KBM-7 (cell line): ENCODE results near the gene SH3GL3.

Source experiments
- DNase-seq: peaks from one replicate; pipeline ENCODE4 v3.0.0-alpha.2; 2015
- in situ Hi-C: fragments of 300-500 bp; cut with MboI; formaldehyde crosslinking; loops from 2 replicates; pipeline ENCODE4 v1.14.3; 2020; ENCODE audit warnings: low sequenced_read_pairs, low pct_unique_long_range_greater_than_20kb, mixed read lengths

The SH3GL3 gene

DNA sequence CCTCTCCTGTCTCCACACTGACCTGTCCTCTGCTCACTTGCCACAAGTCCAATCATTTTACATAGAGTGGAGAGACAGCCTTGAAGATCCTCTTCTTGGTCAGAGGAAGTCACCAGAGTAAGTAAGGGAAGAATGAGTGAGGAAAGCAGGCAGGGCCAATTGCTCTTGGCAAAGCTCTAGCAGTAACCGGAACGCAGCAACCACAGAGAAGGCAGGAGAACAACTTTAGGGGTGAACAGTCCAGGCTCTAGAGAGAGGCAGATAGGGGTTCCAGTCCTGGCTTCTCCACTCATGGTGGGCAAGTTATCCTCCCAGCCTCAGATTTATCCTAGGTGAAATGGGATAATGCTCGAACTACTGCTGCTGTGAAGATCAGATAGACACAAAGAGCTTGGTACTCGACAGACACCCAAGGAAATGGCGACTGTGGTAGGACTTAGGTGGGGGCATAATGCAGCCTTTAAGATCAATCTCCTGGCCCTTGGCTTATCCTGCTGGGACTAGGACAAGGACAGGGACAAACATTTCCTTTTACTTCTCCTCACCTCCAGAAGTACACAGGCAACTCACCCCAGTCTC, 205.6 kb downstream of the SH3GL3 start:
- no peak for DNase-seq
- in situ Hi-C loops: no loop called here

GRCh38 chr15:83653288-83653638, 206.1 kb downstream of the SH3GL3 start:
- in situ Hi-C loops: no loop called here
- no peak for DNase-seq

GRCh38 chr15:83653639-83654378, 206.7 kb downstream of the SH3GL3 start, which contains the start of gene ADAMTSL3:
Gene ADAMTSL3, plus strand, starts transcription at chr15:83654123. Its CDS starts 1,639 bp downstream, at chr15:83655762.
- DNase-seq: no peak
- in situ Hi-C loops: no loop called here

GRCh38 chr15:83654379-83655236, 207.5 kb downstream of the SH3GL3 start:
- no peak for DNase-seq
- in situ Hi-C loops: no loop called here

DNA sequence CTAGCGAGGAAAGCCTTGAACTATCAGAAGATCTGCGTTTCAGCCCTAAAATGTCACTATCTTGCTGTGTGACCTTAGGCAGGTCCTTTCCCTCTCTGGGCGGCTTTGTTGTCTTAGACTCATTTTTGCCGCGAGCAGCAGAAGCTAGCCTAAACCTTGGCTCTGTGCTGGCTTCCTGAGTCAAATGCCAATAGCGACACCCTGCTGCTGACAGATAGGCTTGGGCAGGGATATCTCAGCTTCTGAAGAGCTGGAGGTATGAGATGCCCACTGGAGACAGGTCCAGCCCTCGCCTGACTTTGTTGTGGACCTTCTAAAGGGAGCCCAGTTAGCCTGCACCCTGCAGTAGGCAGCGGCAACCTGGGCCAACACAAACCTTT, 208.1 kb downstream of the SH3GL3 start:
- in situ Hi-C loops: no loop called here
- no peak for DNase-seq

DNA sequence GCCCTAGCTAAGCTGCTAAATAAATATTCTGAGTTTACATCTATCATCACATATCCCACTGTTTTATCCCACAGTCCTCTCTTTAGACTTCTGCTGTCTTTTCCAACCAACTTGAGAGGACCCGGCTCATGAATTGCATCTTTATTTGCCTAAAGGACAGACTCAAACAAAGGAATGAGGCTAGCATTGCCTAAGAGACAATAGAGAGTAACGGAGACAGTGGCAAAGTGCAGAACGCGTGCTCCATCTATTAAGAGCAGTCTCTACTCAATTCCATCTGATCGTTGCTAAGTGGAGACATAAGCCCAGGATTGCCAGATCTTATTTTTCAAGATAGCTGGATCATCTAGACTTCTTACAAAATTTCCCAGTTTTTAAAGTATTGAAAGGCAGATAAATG, 209.1 kb downstream of the SH3GL3 start:
- in situ Hi-C loops: no loop called here
- no peak for DNase-seq

- no peak for DNase-seq
- in situ Hi-C loops: no loop called here
Measured at GRCh38 chr15:83656943-83657528, 209.9 kb downstream of the SH3GL3 start.

GRCh38 chr15:83657549-83657948, 210.4 kb downstream of the SH3GL3 start:
- DNase-seq: peak; percentile 15
- in situ Hi-C loops: no loop called here

DNA sequence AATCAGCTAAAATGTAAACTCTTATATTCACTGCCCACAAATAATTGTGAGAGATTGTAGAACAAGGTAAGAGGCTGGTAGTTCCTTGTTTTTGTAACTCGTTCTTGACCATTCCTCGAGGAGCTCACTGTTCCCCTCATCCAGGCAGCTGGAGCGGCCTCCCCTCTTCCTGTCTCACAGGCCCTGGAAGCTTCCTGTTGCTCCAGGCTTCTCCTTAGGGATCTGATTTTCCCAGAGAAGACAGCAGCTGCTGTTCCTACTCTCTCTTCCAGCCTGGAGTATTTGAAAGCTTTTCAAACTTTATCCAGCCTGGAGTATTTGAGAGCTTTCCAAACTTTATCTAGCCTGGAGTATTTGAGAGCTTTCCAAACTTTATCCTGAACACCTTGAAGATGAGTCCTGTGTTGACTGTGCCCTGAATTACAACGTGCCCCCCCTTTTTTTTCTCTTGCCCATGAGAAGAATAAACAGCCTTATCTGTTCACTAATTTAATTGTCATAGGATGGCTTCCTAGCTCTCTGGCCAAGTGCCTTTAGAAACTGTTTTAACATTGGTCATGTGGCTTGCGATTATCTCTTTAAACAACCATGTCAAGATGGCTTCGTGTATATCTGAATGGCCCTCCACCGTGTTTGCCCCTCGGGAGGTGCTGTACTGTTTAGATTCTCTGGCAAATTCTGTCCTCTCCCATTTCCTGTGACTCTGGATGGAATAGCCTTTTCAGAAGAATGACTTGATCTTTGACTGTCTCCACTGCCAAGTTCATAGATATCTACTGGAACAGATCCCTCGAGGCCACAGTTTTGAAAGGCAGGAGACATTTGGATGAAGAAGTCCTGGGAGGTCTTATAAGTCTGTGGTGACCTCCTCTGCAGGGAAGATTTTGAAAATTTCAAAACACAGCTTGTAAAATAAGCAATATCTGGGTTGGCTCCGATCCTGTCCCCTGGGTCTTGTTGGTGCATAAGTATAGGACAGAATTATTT, 211.6 kb downstream of the SH3GL3 start:
- DNase-seq: no peak
- in situ Hi-C loops: no loop called here

- in situ Hi-C loops: no loop called here
- DNase-seq: no peak
Measured at GRCh38 chr15:83659417-83659812, 212.3 kb downstream of the SH3GL3 start.

DNA sequence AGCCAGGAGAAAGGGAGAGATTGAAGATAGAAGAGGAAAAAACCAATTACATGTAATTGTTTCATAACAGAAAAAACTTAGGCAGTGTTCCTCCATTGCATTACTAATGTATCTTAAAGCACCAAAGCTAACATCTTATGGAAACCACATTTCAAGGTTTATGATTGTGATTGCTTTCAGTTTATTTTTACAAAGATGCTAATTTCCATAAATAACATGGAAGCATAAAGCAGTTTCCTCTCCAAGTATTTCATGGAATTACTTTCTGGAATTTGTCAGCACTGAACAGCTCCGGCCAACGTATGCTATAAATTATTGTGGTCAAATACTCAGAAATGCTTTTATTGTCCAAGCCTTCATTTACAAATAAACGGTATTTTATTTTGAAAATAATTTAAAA, 218.3 kb downstream of the SH3GL3 start:
- in situ Hi-C loops: no loop called here
- DNase-seq: no peak
